Neural cell (in vitro differentiated cells): ENCODE data around the gene PTK6. TPM values are rescaled to one million over a fixed set of nuclear protein-coding genes. Genes with fewer than 3 reads are reported as not detected.

Experiments
- H2AFZ ChIP-seq: fragments of 200-600, 300-800 bp; sonication (generic), shearing (Covaris generic); 2 replicates; pipeline ENCODE4 v1.6.0; 2014; ENCODE audit warnings: low read depth, mild to moderate bottlenecking, antibody characterized with exemption, low read length, moderate library complexity
- H3F3A ChIP-seq: fragments of 200-600 bp; shearing (Covaris generic); 2 replicates; pipeline ENCODE4 v1.6.1; 2016; ENCODE audit warnings: mild to moderate bottlenecking, moderate library complexity, mixed read lengths, antibody characterized with exemption, low read length; ENCODE audit not compliant: insufficient read depth, poor library complexity, severe bottlenecking
- H3K27ac ChIP-seq: fragments of 200-600, 300-800 bp; sonication (generic), shearing (Covaris generic); 2 replicates; pipeline ENCODE4 v1.5.1; 2014; ENCODE audit warnings: mild to moderate bottlenecking, low read length, moderate library complexity
- H3K27me3 ChIP-seq: fragments of 300-800, 200-600 bp; sonication (generic), shearing (Covaris generic); 2 replicates; pipeline ENCODE4 v1.6.0; 2014; ENCODE audit warnings: mild to moderate bottlenecking, low read depth, low read length, moderate library complexity; ENCODE audit not compliant: insufficient read depth
- H3K36me3 ChIP-seq: fragments of 300-800, 200-600 bp; sonication (generic), shearing (Covaris generic); 2 replicates; pipeline ENCODE4 v1.5.1; 2014; ENCODE audit warnings: mild to moderate bottlenecking, antibody characterized with exemption, low read length, moderate library complexity; ENCODE audit not compliant: insufficient read depth
- H3K4me2 ChIP-seq: fragments of 300-800, 200-600 bp; sonication (generic), shearing (Covaris generic); 2 replicates; pipeline ENCODE4 v1.6.0; 2014; ENCODE audit warnings: mild to moderate bottlenecking, low read length
- H3K4me3 ChIP-seq: fragments of 300-800, 200-600 bp; sonication (generic), shearing (Covaris generic); 2 replicates; pipeline ENCODE4 v1.5.1; 2014; ENCODE audit warnings: mild to moderate bottlenecking, low read length, moderate library complexity
- H3K79me2 ChIP-seq: fragments of 200-600 bp; shearing (Covaris generic); replicated peaks from 2 replicates; pipeline ENCODE4 v1.6.0; 2014; ENCODE audit warnings: mild to moderate bottlenecking, low read length, moderate library complexity; ENCODE audit not compliant: insufficient read depth
- H3K9ac ChIP-seq: fragments of 300-800, 200-600 bp; sonication (generic), shearing (Covaris generic); 2 replicates; pipeline ENCODE4 v1.6.1; 2016; ENCODE audit warnings: mild to moderate bottlenecking, low read length, mixed read lengths
- H3K9me2 ChIP-seq: fragments of 200-600 bp; shearing (Covaris generic); 2 replicates; pipeline ENCODE4 v1.6.1; 2016; ENCODE audit warnings: mild to moderate bottlenecking, low read length, mixed read lengths; ENCODE audit not compliant: insufficient read depth
- H3K9me3 ChIP-seq: fragments of 200-600, 300-800 bp; sonication (generic), shearing (Covaris generic); 2 replicates; pipeline ENCODE4 v1.6.1; 2016; ENCODE audit warnings: mild to moderate bottlenecking, mixed run types, low read length, moderate library complexity, mixed read lengths
- H4K20me1 ChIP-seq: fragments of 200-600 bp; shearing (Covaris generic); 2 replicates; pipeline ENCODE4 v1.6.1; 2016; ENCODE audit warnings: mild to moderate bottlenecking, mixed run types; ENCODE audit not compliant: insufficient read depth
- CTCF ChIP-seq: fragments of 450-650 bp; IDR thresholded peaks from 2 replicates; pipeline ENCODE4 v1.5.1; 2014; ENCODE audit warnings: antibody characterized with exemption, mild to moderate bottlenecking, moderate library complexity; ENCODE audit not compliant: poor library complexity, severe bottlenecking
- EP300 ChIP-seq: fragments of 450-650 bp; conservative IDR thresholded peaks from 2 replicates; pipeline ENCODE4 v1.6.1; 2014; ENCODE audit warnings: antibody characterized with exemption, mild to moderate bottlenecking, moderate library complexity; ENCODE audit not compliant: poor library complexity, severe bottlenecking
- EZH2 ChIP-seq: fragments of 200-600, 300-800 bp; shearing (Covaris generic), sonication (generic); IDR thresholded peaks from 2 replicates; pipeline ENCODE4 v1.6.1; 2014; ENCODE audit warnings: antibody characterized with exemption, low read length, borderline replicate concordance, mild to moderate bottlenecking; ENCODE audit not compliant: insufficient read depth, poor library complexity, severe bottlenecking
- MXI1 ChIP-seq: fragments of 450-650 bp; conservative IDR thresholded peaks from 2 replicates; pipeline ENCODE4 v1.6.1; 2014; ENCODE audit warnings: antibody characterized with exemption, mild to moderate bottlenecking; ENCODE audit not compliant: poor library complexity, severe bottlenecking
- POLR2AphosphoS5 ChIP-seq: IDR thresholded peaks from 2 replicates; pipeline ENCODE4 v1.6.1; 2012
- RAD21 ChIP-seq: fragments of 450-650 bp; conservative IDR thresholded peaks from 2 replicates; pipeline ENCODE4 v1.6.1; 2014; ENCODE audit warnings: antibody characterized with exemption, mild to moderate bottlenecking, moderate library complexity
- REST ChIP-seq: IDR thresholded peaks from 2 replicates; pipeline ENCODE4 v1.6.1; 2012; ENCODE audit warnings: borderline replicate concordance
- SMC3 ChIP-seq: fragments of 450-650 bp; conservative IDR thresholded peaks from 2 replicates; pipeline ENCODE4 v1.6.1; 2014; ENCODE audit warnings: antibody characterized with exemption, mild to moderate bottlenecking, moderate library complexity; ENCODE audit not compliant: poor library complexity
- TAF1 ChIP-seq: IDR thresholded peaks from 2 replicates; pipeline ENCODE4 v1.6.1; 2012; ENCODE audit warnings: low read depth
- polyA plus RNA-seq: library from polyadenylated mRNA; depleted of rRNA; stranded (reverse); fragments of >200 nt; gene quantifications from 2 replicates; pipeline ENCODE4 v1.2.3, GENCODE V29; 2014

PTK6 gene
- polyA plus RNA-seq, 1 donor from 2014 or later, result not detected

- no peak overlapping the region for H3K4me2 ChIP-seq
- no peak for TF ChIP-seq SMC3
- TF ChIP-seq REST, result no peak
- TF ChIP-seq EZH2, result no peak
- no peak for TF ChIP-seq POLR2AphosphoS5
- no peak for TF ChIP-seq TAF1
- no peak for TF ChIP-seq EP300
- TF ChIP-seq RAD21, result no peak
- no peak for TF ChIP-seq MXI1
- TF ChIP-seq CTCF, result no peak
- H3K27me3 ChIP-seq, result no peaks in the 10 kb centered on the region
- H3K9me3 ChIP-seq, result no peaks in the 10 kb centered on the region
- H3K27ac ChIP-seq, result no peak overlapping the region
- no peak overlapping the region for H2AFZ ChIP-seq
- H3K79me2 ChIP-seq, result no peaks in the 10 kb centered on the region
- H4K20me1 ChIP-seq, result no peaks in the 10 kb centered on the region
- no peak overlapping the region for H3K4me3 ChIP-seq
- H3K36me3 ChIP-seq, result no peaks in the 10 kb centered on the region
- no peak overlapping the region for H3K9ac ChIP-seq
- no peaks in the 10 kb centered on the region for H3K9me2 ChIP-seq
- H3F3A ChIP-seq, result no peaks in the 10 kb centered on the region
These were observed 39.1 kb upstream of the PTK6 start for GRCh38 chr20:63576311-63576710.

GRCh38 chr20:63574829-63575743, 37.9 kb upstream of the PTK6 start:
- Histone ChIP-seq H3K9me3 (no peaks in the 10 kb centered on the region), H3F3A (no peaks in the 10 kb centered on the region), H3K9me2 (no peaks in the 10 kb centered on the region), H3K27ac (no peak overlapping the region), H3K27me3 (no peaks in the 10 kb centered on the region), H3K79me2 (no peaks in the 10 kb centered on the region), H3K4me3 (no peak overlapping the region), H2AFZ (no peak overlapping the region), H3K9ac (no peak overlapping the region), H3K4me2 (no peak overlapping the region), H3K36me3 (no peaks in the 10 kb centered on the region), H4K20me1 (no peaks in the 10 kb centered on the region)
- no peak for TF ChIP-seq TAF1
- no peak for TF ChIP-seq EZH2
- no peak for TF ChIP-seq SMC3
- TF ChIP-seq REST, result no peak
- no peak for TF ChIP-seq POLR2AphosphoS5
- TF ChIP-seq CTCF, result no peak
- TF ChIP-seq EP300, result no peak
- TF ChIP-seq RAD21, result no peak
- TF ChIP-seq MXI1, result no peak
